HL-60 (cell line): ENCODE results near the gene ADAM12.

Source experiments
- DNase-seq, 2 experiments: peaks; one replicate each; pipeline ENCODE4 v3.0.0-alpha.2; 2010 to 2020; ENCODE audit warnings: low read depth in 1 of 2, low spot score in 1 of 2
- H3K27ac ChIP-seq: fragments of 250-450 bp; sonication (Bioruptor Pico); replicated peaks from 2 replicates; pipeline ENCODE4 v1.5.1; 2020; ENCODE audit warnings: mild to moderate bottlenecking, moderate library complexity
- H3K27me3 ChIP-seq: fragments of 250-450 bp; sonication (Bioruptor Pico); 2 replicates; pipeline ENCODE4 v1.5.1; 2021; ENCODE audit warnings: mild to moderate bottlenecking, moderate library complexity; ENCODE audit not compliant: insufficient read depth, poor library complexity, severe bottlenecking
- H3K4me3 ChIP-seq: replicated peaks from 2 replicates; pipeline ENCODE4 v1.5.1; 2011; ENCODE audit warnings: mild to moderate bottlenecking, control low read depth, low read length; ENCODE audit not compliant: insufficient read depth
- GABPA ChIP-seq: IDR thresholded peaks from 2 replicates; pipeline ENCODE4 v1.6.1; 2012; ENCODE audit warnings: low read depth
- POLR2AphosphoS5 ChIP-seq: IDR thresholded peaks from 2 replicates; pipeline ENCODE4 v1.6.1; 2012; ENCODE audit warnings: low read depth
- REST ChIP-seq: IDR thresholded peaks from 2 replicates; pipeline ENCODE4 v1.6.1; 2012; ENCODE audit warnings: low read depth; ENCODE audit not compliant: insufficient replicate concordance
- SPI1 ChIP-seq: IDR thresholded peaks from 2 replicates; pipeline ENCODE4 v1.6.1; 2012; ENCODE audit warnings: low read depth, mild to moderate bottlenecking, borderline replicate concordance
- TF ChIP-seq, protein P1 (sequence below): IDR thresholded peaks from one replicate; pipeline ENCODE4 v1.5.1; 2011; ENCODE audit warnings: low read length, control low read depth, inconsistent platforms; ENCODE audit not compliant: insufficient read depth

The ADAM12 gene

GRCh38 chr10:126204320-126204719 is 184.0 kb downstream of the ADAM12 start:
- no peak overlapping the region for H3K4me3 ChIP-seq
- no peak for DNase-seq
- no peaks in the 10 kb centered on the region for H3K27me3 ChIP-seq
- no peak overlapping the region for H3K27ac ChIP-seq
- TF ChIP-seq SPI1 (no peak), REST (no peak), GABPA (no peak), POLR2AphosphoS5 (no peak)
- TF ChIP-seq, protein P1, sequence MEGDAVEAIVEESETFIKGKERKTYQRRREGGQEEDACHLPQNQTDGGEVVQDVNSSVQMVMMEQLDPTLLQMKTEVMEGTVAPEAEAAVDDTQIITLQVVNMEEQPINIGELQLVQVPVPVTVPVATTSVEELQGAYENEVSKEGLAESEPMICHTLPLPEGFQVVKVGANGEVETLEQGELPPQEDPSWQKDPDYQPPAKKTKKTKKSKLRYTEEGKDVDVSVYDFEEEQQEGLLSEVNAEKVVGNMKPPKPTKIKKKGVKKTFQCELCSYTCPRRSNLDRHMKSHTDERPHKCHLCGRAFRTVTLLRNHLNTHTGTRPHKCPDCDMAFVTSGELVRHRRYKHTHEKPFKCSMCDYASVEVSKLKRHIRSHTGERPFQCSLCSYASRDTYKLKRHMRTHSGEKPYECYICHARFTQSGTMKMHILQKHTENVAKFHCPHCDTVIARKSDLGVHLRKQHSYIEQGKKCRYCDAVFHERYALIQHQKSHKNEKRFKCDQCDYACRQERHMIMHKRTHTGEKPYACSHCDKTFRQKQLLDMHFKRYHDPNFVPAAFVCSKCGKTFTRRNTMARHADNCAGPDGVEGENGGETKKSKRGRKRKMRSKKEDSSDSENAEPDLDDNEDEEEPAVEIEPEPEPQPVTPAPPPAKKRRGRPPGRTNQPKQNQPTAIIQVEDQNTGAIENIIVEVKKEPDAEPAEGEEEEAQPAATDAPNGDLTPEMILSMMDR: no peak

GRCh38 chr10:126203746-126204145 is 184.5 kb downstream of the ADAM12 start:
- H3K27ac ChIP-seq: no peak overlapping the region
- no peaks in the 10 kb centered on the region for H3K27me3 ChIP-seq
- TF ChIP-seq, protein P1: no peak
- no peak for TF ChIP-seq REST
- TF ChIP-seq SPI1: no peak
- no peak for TF ChIP-seq POLR2AphosphoS5
- no peak for TF ChIP-seq GABPA
- no peak overlapping the region for H3K4me3 ChIP-seq
- DNase-seq: no peak

DNA sequence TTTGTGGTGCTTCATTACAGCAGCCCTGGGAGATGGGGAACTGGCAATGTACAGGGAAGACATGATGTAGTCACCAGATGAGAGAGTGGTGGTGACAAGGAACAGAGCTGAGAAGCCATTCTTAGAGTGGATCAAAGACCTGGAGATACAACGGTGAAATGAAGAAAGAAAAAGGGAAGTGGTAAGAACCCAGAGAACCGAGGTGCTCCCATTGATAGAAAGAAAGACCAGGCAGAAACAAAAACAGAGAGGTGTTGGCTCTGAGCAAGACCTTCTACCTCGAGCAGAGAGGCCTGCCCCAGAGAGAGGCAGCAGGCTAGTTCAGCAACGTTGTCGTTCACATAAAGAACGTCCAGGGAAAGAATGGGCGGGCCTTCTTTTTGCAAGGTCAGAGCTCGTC is 186.7 kb downstream of the ADAM12 start:
- H3K27ac ChIP-seq: no peak overlapping the region
- DNase-seq: no peak
- no peaks in the 10 kb centered on the region for H3K27me3 ChIP-seq
- no peak overlapping the region for H3K4me3 ChIP-seq
- TF ChIP-seq POLR2AphosphoS5: no peak
- TF ChIP-seq GABPA: no peak
- TF ChIP-seq, protein P1: no peak
- TF ChIP-seq SPI1: peak; percentile 57
- TF ChIP-seq REST: no peak
